Liver (tissue), 9 donors: ENCODE measurements around the gene CERT1. TPM values are rescaled to one million over a fixed set of nuclear protein-coding genes. Genes with fewer than 3 reads are reported as not detected.

ENCODE experiments used
- DNase-seq: peaks from one replicate; pipeline ENCODE4 v3.0.0-alpha.2; 2017; ENCODE audit warnings: low spot score
- H3K27ac ChIP-seq, 2 donors: one replicate each; pipeline ENCODE4 v1.7.0; 2013; ENCODE audit warnings: inconsistent platforms in 2 of 2, low read length in 2 of 2, control low read depth in 1 of 2, low read depth in 1 of 2, mild to moderate bottlenecking in 1 of 2
- H3K27me3 ChIP-seq, 4 donors: one replicate each; pipeline versions ENCODE4 v1.6.1 to v1.7.0; 2013; ENCODE audit warnings: low read length in 3 of 4, inconsistent platforms in 1 of 4, mild to moderate bottlenecking in 1 of 4, moderate library complexity in 1 of 4; ENCODE audit not compliant: control insufficient read depth in 4 of 4, insufficient read depth in 4 of 4
- H3K36me3 ChIP-seq, 4 donors: one replicate each; pipeline versions ENCODE4 v1.6.1 to v1.7.0; 2013; ENCODE audit warnings: low read length in 3 of 4, mild to moderate bottlenecking in 3 of 4, low read depth in 1 of 4, moderate library complexity in 1 of 4; ENCODE audit not compliant: control insufficient read depth in 4 of 4, insufficient read depth in 3 of 4
- H3K4me1 ChIP-seq, 4 donors: one replicate each; pipeline versions ENCODE4 v1.6.1 to v1.7.0; 2013; ENCODE audit warnings: low read length in 3 of 4, mild to moderate bottlenecking in 3 of 4, moderate library complexity in 1 of 4; ENCODE audit not compliant: control insufficient read depth in 4 of 4, insufficient read depth in 4 of 4
- H3K4me3 ChIP-seq, 3 donors: one replicate each; pipeline versions ENCODE4 v1.6.1 to v1.7.0; 2013; ENCODE audit warnings: low read length in 3 of 3, control low read depth in 1 of 3, low read depth in 1 of 3, mild to moderate bottlenecking in 1 of 3
- H3K9ac ChIP-seq, 2 donors: one replicate each; pipeline ENCODE4 v1.7.0; 2013; ENCODE audit warnings: low read length in 2 of 2, mild to moderate bottlenecking in 2 of 2, moderate library complexity in 2 of 2, control low read depth in 1 of 2, low read depth in 1 of 2
- H3K9me3 ChIP-seq, 4 donors: one replicate each; pipeline versions ENCODE4 v1.6.1 to v1.7.0; 2013; ENCODE audit warnings: low read length in 3 of 4; ENCODE audit not compliant: control insufficient read depth in 4 of 4
- ATF3 ChIP-seq: IDR thresholded peaks from 2 replicates; pipeline ENCODE4 v1.6.1; 2016; ENCODE audit warnings: antibody characterized with exemption
- EGR1 ChIP-seq, 2 donors: IDR thresholded peaks; 2 replicates each; pipeline ENCODE4 v1.6.1; 2016 to 2018; ENCODE audit warnings: antibody characterized with exemption in 2 of 2, low read depth in 2 of 2
- FOXA1 ChIP-seq: IDR thresholded peaks from 2 replicates; pipeline ENCODE4 v1.6.1; 2016; ENCODE audit warnings: antibody characterized with exemption
- FOXA2 ChIP-seq: IDR thresholded peaks from 2 replicates; pipeline ENCODE4 v1.6.1; 2016; ENCODE audit warnings: antibody characterized with exemption
- GABPA ChIP-seq, 2 donors: IDR thresholded peaks in 1 of 2; conservative IDR thresholded peaks in 1 of 2; 2 replicates each; pipeline ENCODE4 v1.6.1; 2016; ENCODE audit warnings: antibody characterized with exemption in 2 of 2, mild to moderate bottlenecking in 1 of 2, moderate library complexity in 1 of 2
- HNF4A ChIP-seq, 2 donors: conservative IDR thresholded peaks; 2 replicates each; pipeline ENCODE4 v1.6.1; 2016; ENCODE audit warnings: antibody characterized with exemption in 2 of 2, mild to moderate bottlenecking in 2 of 2
- HNF4G ChIP-seq: IDR thresholded peaks from 2 replicates; pipeline ENCODE4 v1.6.1; 2016; ENCODE audit warnings: antibody characterized with exemption
- JUND ChIP-seq, 2 donors: IDR thresholded peaks; 2 replicates each; pipeline ENCODE4 v1.6.1; 2016; ENCODE audit warnings: antibody characterized with exemption in 2 of 2
- NR2F2 ChIP-seq: IDR thresholded peaks from 2 replicates; pipeline ENCODE4 v1.6.1; 2016; ENCODE audit warnings: antibody characterized with exemption
- RAD21 ChIP-seq, 2 donors: IDR thresholded peaks; 2 replicates each; pipeline ENCODE4 v1.6.1; 2016; ENCODE audit warnings: antibody characterized with exemption in 2 of 2, mild to moderate bottlenecking in 2 of 2
- REST ChIP-seq: IDR thresholded peaks from 2 replicates; pipeline ENCODE4 v1.6.1; 2016; ENCODE audit warnings: antibody characterized with exemption, mild to moderate bottlenecking
- RXRA ChIP-seq, 2 donors: IDR thresholded peaks; 2 replicates each; pipeline ENCODE4 v1.6.1; 2017 to 2018; ENCODE audit warnings: antibody characterized with exemption in 2 of 2, mild to moderate bottlenecking in 1 of 2
- SP1 ChIP-seq: IDR thresholded peaks from 2 replicates; pipeline ENCODE4 v1.6.1; 2018; ENCODE audit warnings: antibody characterized with exemption, mild to moderate bottlenecking
- TAF1 ChIP-seq: conservative IDR thresholded peaks from 2 replicates; pipeline ENCODE4 v1.6.1; 2016; ENCODE audit warnings: antibody characterized with exemption, mild to moderate bottlenecking
- YY1 ChIP-seq: IDR thresholded peaks from 2 replicates; pipeline ENCODE4 v1.6.1; 2016; ENCODE audit warnings: antibody characterized with exemption, mild to moderate bottlenecking
- ZBTB33 ChIP-seq: IDR thresholded peaks from 2 replicates; pipeline ENCODE4 v1.6.1; 2016; ENCODE audit warnings: antibody characterized with exemption
- WGBS: extraction: QIAGEN DNeasy Blood & Tissue Kit; methylation state at CpG from one replicate; pipeline ENCODE4 v1.1.7; 2013; 5-methylcytosine and 5-hydroxymethylcytosine counted together
- polyA plus RNA-seq, 2 donors: library from polyadenylated mRNA; stranded (reverse) in 1 of 2; unstranded in 1 of 2; fragments of 200-250 nt in 1 of 2; fragments of >200 nt in 1 of 2; fragmentation: Nextera tagmentation in 1 of 2; extraction: Ambion mirVana in 1 of 2; gene quantifications; one replicate each; pipeline versions ENCODE4 v1.2.1 to v1.2.3, GENCODE V29; 2013 to 2015
- total RNA-seq, 2 donors: library from RNA; depleted of rRNA; stranded (reverse); fragments of >200 nt; gene quantifications; one replicate each; pipeline ENCODE4 v1.2.3, GENCODE V29; 2014
- TF ChIP-seq, protein P1 (sequence below): fragments of 150-350 bp; IDR thresholded peaks from 2 replicates; pipeline ENCODE4 v1.5.1; 2017; ENCODE audit warnings: improper control_type of control experiment, low read depth, low read length; ENCODE audit not compliant: missing input control
- TF ChIP-seq, protein P2 (sequence below): IDR thresholded peaks from 2 replicates; pipeline ENCODE4 v1.6.1; 2016; ENCODE audit warnings: antibody characterized with exemption
- donor health status: healthy.
- donor health status: healthy.
- donor health status: healthy.
- donor health status: healthy.
- donor health status: healthy.

Gene CERT1
- total and polyA plus RNA-seq, 4 donors: 11.4 to 25.1 (median 16.8) TPM

- H3K4me1 ChIP-seq: no peaks in the 10 kb centered on the region
- TF ChIP-seq NR2F2: no peak
- no peak for TF ChIP-seq YY1
- no peak for TF ChIP-seq GABPA (IDR thresholded peaks at IDR 0.05 in 1 of 2, conservative IDR thresholded peaks at IDR 0.05 in 1 of 2)
- TF ChIP-seq RXRA (IDR thresholded peaks at IDR 0.05): no peak
- no peak for TF ChIP-seq ATF3
- TF ChIP-seq, protein P1, sequence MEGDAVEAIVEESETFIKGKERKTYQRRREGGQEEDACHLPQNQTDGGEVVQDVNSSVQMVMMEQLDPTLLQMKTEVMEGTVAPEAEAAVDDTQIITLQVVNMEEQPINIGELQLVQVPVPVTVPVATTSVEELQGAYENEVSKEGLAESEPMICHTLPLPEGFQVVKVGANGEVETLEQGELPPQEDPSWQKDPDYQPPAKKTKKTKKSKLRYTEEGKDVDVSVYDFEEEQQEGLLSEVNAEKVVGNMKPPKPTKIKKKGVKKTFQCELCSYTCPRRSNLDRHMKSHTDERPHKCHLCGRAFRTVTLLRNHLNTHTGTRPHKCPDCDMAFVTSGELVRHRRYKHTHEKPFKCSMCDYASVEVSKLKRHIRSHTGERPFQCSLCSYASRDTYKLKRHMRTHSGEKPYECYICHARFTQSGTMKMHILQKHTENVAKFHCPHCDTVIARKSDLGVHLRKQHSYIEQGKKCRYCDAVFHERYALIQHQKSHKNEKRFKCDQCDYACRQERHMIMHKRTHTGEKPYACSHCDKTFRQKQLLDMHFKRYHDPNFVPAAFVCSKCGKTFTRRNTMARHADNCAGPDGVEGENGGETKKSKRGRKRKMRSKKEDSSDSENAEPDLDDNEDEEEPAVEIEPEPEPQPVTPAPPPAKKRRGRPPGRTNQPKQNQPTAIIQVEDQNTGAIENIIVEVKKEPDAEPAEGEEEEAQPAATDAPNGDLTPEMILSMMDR: no peak
- H3K36me3 ChIP-seq: no peaks in the 10 kb centered on the region
- DNase-seq: no peak
- no peak overlapping the region for H3K27ac ChIP-seq
- no peak overlapping the region for H3K9ac ChIP-seq
- H3K4me3 ChIP-seq: no peak overlapping the region
- WGBS: 95% methylated on average over 1 of the region's 1 CpG
- H3K27me3 ChIP-seq: no peaks in the 10 kb centered on the region
- no peaks in the 10 kb centered on the region for H3K9me3 ChIP-seq
These were observed 11.1 kb upstream of the CERT1 start for GRCh38 chr5:75522542-75522941.

GRCh38 chr5:75522025-75522424 is 10.6 kb upstream of the CERT1 start:
- DNase-seq: no peak
- no peaks in the 10 kb centered on the region for H3K36me3 ChIP-seq
- no peak overlapping the region for H3K27ac ChIP-seq
- H3K27me3 ChIP-seq: no peaks in the 10 kb centered on the region
- no peaks in the 10 kb centered on the region for H3K9me3 ChIP-seq
- H3K9ac ChIP-seq: no peak overlapping the region
- TF ChIP-seq RAD21 (IDR thresholded peaks at IDR 0.05) (no peak), GABPA (IDR thresholded peaks at IDR 0.05 in 1 of 2, conservative IDR thresholded peaks at IDR 0.05 in 1 of 2) (no peak), YY1 (no peak), NR2F2 (no peak), FOXA1 (no peak), EGR1 (IDR thresholded peaks at IDR 0.05; ENCODE audit: low read depth in 2 of 2) (no peak), JUND (IDR thresholded peaks at IDR 0.05) (no peak), SP1 (no peak), REST (no peak), ZBTB33 (no peak), HNF4A (conservative IDR thresholded peaks at IDR 0.05) (no peak), RXRA (IDR thresholded peaks at IDR 0.05) (no peak), HNF4G (no peak), TAF1 (no peak), ATF3 (no peak), FOXA2 (no peak)
- TF ChIP-seq, protein P1: no peak
- TF ChIP-seq, protein P2, sequence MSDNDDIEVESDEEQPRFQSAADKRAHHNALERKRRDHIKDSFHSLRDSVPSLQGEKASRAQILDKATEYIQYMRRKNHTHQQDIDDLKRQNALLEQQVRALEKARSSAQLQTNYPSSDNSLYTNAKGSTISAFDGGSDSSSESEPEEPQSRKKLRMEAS: no peak
- no peak overlapping the region for H3K4me3 ChIP-seq
- H3K4me1 ChIP-seq: no peaks in the 10 kb centered on the region
